GM19099 (cell line): ENCODE results near the gene ZFP57.

Experiments used
- POLR2A ChIP-seq: IDR thresholded peaks from 3 replicates; pipeline ENCODE4 v1.6.1; 2011; ENCODE audit warnings: low read depth; ENCODE audit not compliant: insufficient read length; ENCODE audit errors: extremely low read depth

Gene ZFP57

GRCh38 chr6:29624520-29624961 is 56.4 kb downstream of the ZFP57 start:
- TF ChIP-seq POLR2A: no peak
